H9 (cell line): ENCODE measurements around the gene CACNB3. TPM values are rescaled to one million over a fixed set of nuclear protein-coding genes. Genes with fewer than 3 reads are reported as not detected.

Source experiments
- DNase-seq: peaks from one replicate; pipeline ENCODE4 v3.0.0-alpha.2; 2017
- H2AFZ ChIP-seq: one replicate; pipeline ENCODE4 v1.6.1; 2013; ENCODE audit warnings: mild to moderate bottlenecking, low read length, control low read depth, moderate library complexity
- H2AK5ac ChIP-seq: 2 replicates; pipeline ENCODE4 v1.6.1; 2013; ENCODE audit warnings: low read length, control low read depth, mixed read lengths; ENCODE audit not compliant: insufficient read length
- H2BK120ac ChIP-seq: one replicate; pipeline ENCODE4 v1.6.1; 2013; ENCODE audit warnings: low read depth, mild to moderate bottlenecking, low read length, control low read depth, inconsistent platforms; ENCODE audit not compliant: poor library complexity, severe bottlenecking
- H2BK12ac ChIP-seq: 2 replicates; pipeline ENCODE4 v1.6.1; 2013; ENCODE audit warnings: low read length, control low read depth, mixed read lengths, low read depth; ENCODE audit not compliant: insufficient read length
- H2BK15ac ChIP-seq: 2 replicates; pipeline ENCODE4 v1.6.1; 2013; ENCODE audit warnings: low read depth, low read length, control low read depth
- H2BK20ac ChIP-seq: one replicate; pipeline ENCODE4 v1.6.1; 2013; ENCODE audit warnings: low read depth, mild to moderate bottlenecking, low read length, control low read depth, inconsistent platforms; ENCODE audit not compliant: poor library complexity, severe bottlenecking
- H2BK5ac ChIP-seq: 2 replicates; pipeline ENCODE4 v1.6.1; 2013; ENCODE audit warnings: low read length, control low read depth, mixed read lengths; ENCODE audit not compliant: insufficient read length
- H3K14ac ChIP-seq: 2 replicates; pipeline ENCODE4 v1.6.1; 2013; ENCODE audit warnings: low read length, control low read depth; ENCODE audit not compliant: insufficient read depth
- H3K18ac ChIP-seq: 2 replicates; pipeline ENCODE4 v1.6.1; 2013; ENCODE audit warnings: low read depth, mild to moderate bottlenecking, mixed read lengths, low read length, control low read depth; ENCODE audit not compliant: insufficient read length
- H3K23ac ChIP-seq: 2 replicates; pipeline ENCODE4 v1.6.1; 2013; ENCODE audit warnings: low read length, control low read depth, mixed read lengths, low read depth; ENCODE audit not compliant: insufficient read length
- H3K23me2 ChIP-seq: 2 replicates; pipeline ENCODE4 v1.6.1; 2013; ENCODE audit warnings: low read depth, mild to moderate bottlenecking, mixed read lengths, low read length, control low read depth; ENCODE audit not compliant: insufficient read length, poor library complexity, severe bottlenecking
- H3K27ac ChIP-seq: 2 replicates; pipeline ENCODE4 v1.5.1; 2013; ENCODE audit warnings: low read length, control low read depth, mixed read lengths, low read depth; ENCODE audit not compliant: insufficient read length
- H3K27me3 ChIP-seq: 2 replicates; pipeline ENCODE4 v1.6.1; 2013; ENCODE audit warnings: low read length, control low read depth, inconsistent platforms; ENCODE audit not compliant: insufficient read depth
- H3K4ac ChIP-seq: 2 replicates; pipeline ENCODE4 v1.6.1; 2013; ENCODE audit warnings: low read depth, mild to moderate bottlenecking, control low read depth, inconsistent platforms, low read length, moderate library complexity
- H3K4me1 ChIP-seq: 2 replicates; pipeline ENCODE4 v1.6.1; 2013; ENCODE audit warnings: low read length, control low read depth, inconsistent platforms; ENCODE audit not compliant: insufficient read depth
- H3K4me2 ChIP-seq: 2 replicates; pipeline ENCODE4 v1.6.1; 2013; ENCODE audit warnings: low read length, control low read depth, mixed read lengths; ENCODE audit not compliant: insufficient read length, insufficient read depth
- H3K56ac ChIP-seq: 2 replicates; pipeline ENCODE4 v1.6.1; 2013; ENCODE audit warnings: low read depth, mild to moderate bottlenecking, mixed read lengths, low read length, control low read depth; ENCODE audit not compliant: insufficient read length
- H3K79me1 ChIP-seq: 2 replicates; pipeline ENCODE4 v1.6.1; 2013; ENCODE audit warnings: low read depth, mild to moderate bottlenecking, moderate library complexity, low read length, control low read depth, inconsistent platforms; ENCODE audit not compliant: insufficient read depth, poor library complexity, severe bottlenecking
- H3K79me2 ChIP-seq: 2 replicates; pipeline ENCODE4 v1.6.1; 2013; ENCODE audit warnings: low read length, control low read depth, inconsistent platforms; ENCODE audit not compliant: insufficient read depth
- H3K9ac ChIP-seq: 2 replicates; pipeline ENCODE4 v1.6.1; 2013; ENCODE audit warnings: low read length, control low read depth, mixed read lengths; ENCODE audit not compliant: insufficient read length; ENCODE audit errors: extremely low read depth
- H3K9me3 ChIP-seq: one replicate; pipeline ENCODE4 v1.6.1; 2013; ENCODE audit warnings: low read depth, low read length, inconsistent platforms; ENCODE audit not compliant: control insufficient read depth
- H3T11ph ChIP-seq: one replicate; pipeline ENCODE4 v1.6.1; 2013; ENCODE audit warnings: mild to moderate bottlenecking, low read length, control low read depth, inconsistent platforms
- H4K20me1 ChIP-seq: one replicate; pipeline ENCODE4 v1.6.1; 2013; ENCODE audit not compliant: control insufficient read depth, insufficient read length, insufficient read depth
- H4K5ac ChIP-seq: 2 replicates; pipeline ENCODE4 v1.6.1; 2013; ENCODE audit warnings: low read depth, mild to moderate bottlenecking, mixed read lengths, low read length, control low read depth; ENCODE audit not compliant: insufficient read length
- H4K8ac ChIP-seq: replicated peaks from 2 replicates; pipeline ENCODE4 v1.6.1; 2013; ENCODE audit warnings: low read length, control low read depth, mixed read lengths, low read depth; ENCODE audit not compliant: insufficient read length
- H4K91ac ChIP-seq: 2 replicates; pipeline ENCODE4 v1.6.1; 2013; ENCODE audit warnings: low read depth, mild to moderate bottlenecking, moderate library complexity, mixed read lengths, low read length, control low read depth; ENCODE audit not compliant: insufficient read length
- H3K27ac Mint-ChIP-seq, 3 experiments: 2 replicates in 2 of 3; 3 replicates in 1 of 3; pipeline ENCODE4 v1.8.0; 2020 to 2021; ENCODE audit warnings: mixed read lengths in 3 of 3, mild to moderate bottlenecking in 1 of 3, moderate library complexity in 1 of 3
- H3K27me3 Mint-ChIP-seq: 2 replicates; pipeline ENCODE4 v1.8.0; 2021; ENCODE audit warnings: low read depth, mild to moderate bottlenecking, moderate library complexity, mixed read lengths
- H3K36me3 Mint-ChIP-seq, 3 experiments: 2 replicates in 2 of 3; 3 replicates in 1 of 3; pipeline ENCODE4 v1.8.0; 2020 to 2021; ENCODE audit warnings: low read depth in 3 of 3, mixed read lengths in 3 of 3; ENCODE audit not compliant: insufficient read depth in 1 of 3
- H3K4me1 Mint-ChIP-seq, 2 experiments: 2 replicates each; pipeline ENCODE4 v1.8.0; 2020; ENCODE audit warnings: mixed read lengths in 2 of 2
- H3K4me3 Mint-ChIP-seq, 2 experiments: 2 replicates in 1 of 2; 3 replicates in 1 of 2; pipeline ENCODE4 v1.8.0; 2020 to 2021; ENCODE audit warnings: mild to moderate bottlenecking in 2 of 2, mixed read lengths in 2 of 2, moderate library complexity in 1 of 2
- H3K9me3 Mint-ChIP-seq, 2 experiments: 2 replicates in 1 of 2; 3 replicates in 1 of 2; pipeline ENCODE4 v1.8.0; 2020; ENCODE audit warnings: mild to moderate bottlenecking in 2 of 2, mixed read lengths in 2 of 2, moderate library complexity in 1 of 2
- WGBS: extraction: QIAGEN DNeasy Blood & Tissue Kit; methylation state at CpG from one replicate; pipeline ENCODE4 v1.1.7; 2013; ENCODE audit warnings: missing lambda C conversion rate, low lambda C conversion rate, mixed read lengths; ENCODE audit not compliant: insufficient read length; ENCODE audit errors: extremely low coverage; 5-methylcytosine and 5-hydroxymethylcytosine counted together
- total RNA-seq: library from RNA; stranded (reverse); gene quantifications from 2 replicates; pipeline ENCODE4 v1.2.1, GENCODE V29; 2021
- TF ChIP-seq, protein P1 (sequence below): fragments of 200-600 bp; sonication (generic); conservative IDR thresholded peaks from 3 replicates; pipeline ENCODE4 v1.8.0; 2021; ENCODE audit warnings: antibody characterized with exemption, mild to moderate bottlenecking

CACNB3 gene
- total RNA-seq, 1 experiment from 2014 or later: 35.1 TPM

DNA sequence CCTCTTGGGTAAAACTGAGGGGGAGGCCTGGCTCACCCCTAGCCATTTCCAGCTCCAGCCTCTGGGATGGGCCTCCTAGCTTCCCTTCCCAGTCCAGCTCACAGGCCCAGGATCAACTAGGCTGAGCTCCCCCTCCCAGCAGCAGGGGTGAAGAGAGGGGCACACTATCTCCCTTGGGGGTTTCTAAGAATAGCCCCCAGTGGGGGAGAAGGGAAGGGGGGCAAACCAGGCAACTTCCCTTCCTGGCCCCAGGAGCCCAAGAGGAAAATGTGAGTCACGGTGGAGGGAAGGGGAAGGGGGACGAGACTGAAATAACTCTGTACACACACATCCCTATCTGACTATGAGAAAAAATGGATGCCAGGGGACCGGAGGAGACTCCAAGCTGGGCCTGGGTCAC is 38.4 kb upstream of the CACNB3 start:
- Histone ChIP-seq H2BK20ac (no peak overlapping the region), H3K9ac (no peak overlapping the region), H2AK5ac (no peak overlapping the region), H3K23ac (no peak overlapping the region), H3K56ac (no peak overlapping the region), H4K8ac (no peak overlapping the region), H3K79me2 (no peaks in the 10 kb centered on the region), H2BK15ac (no peak overlapping the region), H3K4me2 (no peak overlapping the region), H3T11ph (no peak overlapping the region), H3K4ac (no peak overlapping the region), H3K4me1 (peaks cover 4% of the 10 kb centered on the region; the same call in 1 of the 2 replicates), H2BK5ac (no peak overlapping the region), H3K9me3 (no peaks in the 10 kb centered on the region), H4K20me1 (no peaks in the 10 kb centered on the region), H4K5ac (no peak overlapping the region), H3K79me1 (no peaks in the 10 kb centered on the region), H2BK12ac (no peak overlapping the region), H2BK120ac (no peak overlapping the region), H2AFZ (no peak overlapping the region), H3K14ac (no peak overlapping the region), H3K23me2 (no peaks in the 10 kb centered on the region), H4K91ac (no peak overlapping the region), H3K18ac (no peak overlapping the region), H3K27me3 (no peaks in the 10 kb centered on the region), H3K27ac (no peak overlapping the region)
- WGBS: no CpG with 5 or more reads among the region's 3 CpGs
- peaks cover 25 to 35% of the 10 kb centered on the region in 2 experiments for H3K4me1 Mint-ChIP-seq
- no peak overlapping the region for H3K4me3 Mint-ChIP-seq
- no peaks in the 10 kb centered on the region for H3K27me3 Mint-ChIP-seq
- H3K9me3 Mint-ChIP-seq: no peaks in the 10 kb centered on the region
- no peak for DNase-seq
- H3K36me3 Mint-ChIP-seq: peaks cover 7 to 28% (median 25%) of the 10 kb centered on the region in 3 experiments; a peak in 6 of 7 replicates
- peak overlapping the region in 2 of 3 experiments; percentile 55 to 72; a peak in 4 of 7 replicates for H3K27ac Mint-ChIP-seq
- TF ChIP-seq, protein P1, sequence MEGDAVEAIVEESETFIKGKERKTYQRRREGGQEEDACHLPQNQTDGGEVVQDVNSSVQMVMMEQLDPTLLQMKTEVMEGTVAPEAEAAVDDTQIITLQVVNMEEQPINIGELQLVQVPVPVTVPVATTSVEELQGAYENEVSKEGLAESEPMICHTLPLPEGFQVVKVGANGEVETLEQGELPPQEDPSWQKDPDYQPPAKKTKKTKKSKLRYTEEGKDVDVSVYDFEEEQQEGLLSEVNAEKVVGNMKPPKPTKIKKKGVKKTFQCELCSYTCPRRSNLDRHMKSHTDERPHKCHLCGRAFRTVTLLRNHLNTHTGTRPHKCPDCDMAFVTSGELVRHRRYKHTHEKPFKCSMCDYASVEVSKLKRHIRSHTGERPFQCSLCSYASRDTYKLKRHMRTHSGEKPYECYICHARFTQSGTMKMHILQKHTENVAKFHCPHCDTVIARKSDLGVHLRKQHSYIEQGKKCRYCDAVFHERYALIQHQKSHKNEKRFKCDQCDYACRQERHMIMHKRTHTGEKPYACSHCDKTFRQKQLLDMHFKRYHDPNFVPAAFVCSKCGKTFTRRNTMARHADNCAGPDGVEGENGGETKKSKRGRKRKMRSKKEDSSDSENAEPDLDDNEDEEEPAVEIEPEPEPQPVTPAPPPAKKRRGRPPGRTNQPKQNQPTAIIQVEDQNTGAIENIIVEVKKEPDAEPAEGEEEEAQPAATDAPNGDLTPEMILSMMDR: no peak
